Measurements from ENCODE around the gene FAM209B. TPM values are rescaled to one million over a fixed set of nuclear protein-coding genes. Genes with fewer than 3 reads are reported as not detected.
"Not testable (repeated sequence)": the region's sequence is repeated elsewhere in the genome, so short reads cannot be mapped to it uniquely, and the experiment has no call there.

Gene FAM209B
- polyA plus RNA-seq, 1 donor: 0.19 TPM

DNA sequence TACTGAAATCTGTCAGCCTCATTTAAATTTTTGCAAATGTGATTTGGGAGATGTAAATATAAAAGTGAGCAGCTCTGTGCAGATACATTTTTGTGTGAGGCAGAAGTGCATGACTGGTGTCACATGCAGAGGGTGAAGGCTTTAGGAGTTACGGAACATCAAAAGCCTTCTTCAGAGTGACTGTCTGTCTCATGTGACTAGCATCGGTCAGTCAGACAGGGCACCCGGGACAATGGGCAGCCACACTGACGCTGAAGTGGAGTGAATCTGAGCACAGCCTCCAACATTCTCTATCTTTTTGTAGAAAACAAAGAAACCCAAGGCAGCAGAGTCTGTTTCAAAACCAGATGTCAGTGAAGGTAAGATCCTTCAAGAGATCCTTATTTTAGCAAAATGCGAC, 16.4 kb upstream of the FAM209B start:
- Histone ChIP-seq H3K27me3 (ENCODE audit: control insufficient read depth, insufficient read depth, low read length) (no peaks in the 10 kb centered on the region), H3K9me3 (ENCODE audit: control insufficient read depth, low read depth, low read length) (peaks cover 13% of the 10 kb centered on the region), H3K4me3 (ENCODE audit: low read length) (no peak overlapping the region), H3K27ac (ENCODE audit: low read length) (no peak overlapping the region), H3K4me1 (ENCODE audit: control insufficient read depth, insufficient read depth, low read length) (no peaks in the 10 kb centered on the region), H3K36me3 (ENCODE audit: control insufficient read depth, insufficient read depth, low read length) (peaks cover 64% of the 10 kb centered on the region)
- DNase-seq: no peak
- no CpG with 5 or more reads among the region's 5 CpGs for WGBS (ENCODE audit: insufficient coverage, low lambda C conversion rate)

- no peak overlapping the region for H3K27ac ChIP-seq (ENCODE audit: low read length)
- H3K36me3 ChIP-seq (ENCODE audit: control insufficient read depth, insufficient read depth, low read length): peaks cover 63% of the 10 kb centered on the region
These were observed 15.8 kb upstream of the FAM209B start for GRCh38 chr20:56517211-56517610.

GRCh38 chr20:56517641-56518040, 15.4 kb upstream of the FAM209B start:
- H3K4me3 ChIP-seq (ENCODE audit: low read length): no peak overlapping the region
- WGBS (ENCODE audit: insufficient coverage, low lambda C conversion rate): no CpG with 5 or more reads among the region's 8 CpGs
- peaks cover 59% of the 10 kb centered on the region for H3K36me3 ChIP-seq (ENCODE audit: control insufficient read depth, insufficient read depth, low read length)
- no peaks in the 10 kb centered on the region for H3K27me3 ChIP-seq (ENCODE audit: control insufficient read depth, insufficient read depth, low read length)
- H3K4me1 ChIP-seq (ENCODE audit: control insufficient read depth, insufficient read depth, low read length): no peaks in the 10 kb centered on the region
- no peak for DNase-seq
- H3K9me3 ChIP-seq (ENCODE audit: control insufficient read depth, low read depth, low read length): peaks cover 13% of the 10 kb centered on the region
- no peak overlapping the region for H3K27ac ChIP-seq (ENCODE audit: low read length)

More at GRCh38 chr20:56517211-56517610, 15.8 kb upstream of the FAM209B start:
- Histone ChIP-seq H3K4me3 (ENCODE audit: low read length) (no peak overlapping the region), H3K4me1 (ENCODE audit: control insufficient read depth, insufficient read depth, low read length) (no peaks in the 10 kb centered on the region), H3K27me3 (ENCODE audit: control insufficient read depth, insufficient read depth, low read length) (no peaks in the 10 kb centered on the region), H3K9me3 (ENCODE audit: control insufficient read depth, low read depth, low read length) (peaks cover 13% of the 10 kb centered on the region)
- DNase-seq: no peak
- no CpG with 5 or more reads among the region's 7 CpGs for WGBS (ENCODE audit: insufficient coverage, low lambda C conversion rate)

- no peak overlapping the region for H3K4me3 ChIP-seq (ENCODE audit: low read length)
- H3K9me3 ChIP-seq (ENCODE audit: control insufficient read depth, low read depth, low read length): peaks cover 13% of the 10 kb centered on the region
- DNase-seq: no peak
- H3K27ac ChIP-seq (ENCODE audit: low read length): no peak overlapping the region
- H3K4me1 ChIP-seq (ENCODE audit: control insufficient read depth, insufficient read depth, low read length): no peaks in the 10 kb centered on the region
- H3K36me3 ChIP-seq (ENCODE audit: control insufficient read depth, insufficient read depth, low read length): peaks cover 55% of the 10 kb centered on the region
- WGBS (ENCODE audit: insufficient coverage, low lambda C conversion rate): no CpG with 5 or more reads among the region's 14 CpGs
- H3K27me3 ChIP-seq (ENCODE audit: control insufficient read depth, insufficient read depth, low read length): no peaks in the 10 kb centered on the region
These were observed 14.9 kb upstream of the FAM209B start for GRCh38 chr20:56518126-56518525.

GRCh38 chr20:56518721-56519398, 14.2 kb upstream of the FAM209B start:
- Histone ChIP-seq H3K36me3 (ENCODE audit: control insufficient read depth, insufficient read depth, low read length) (peaks cover 48% of the 10 kb centered on the region), H3K4me1 (ENCODE audit: control insufficient read depth, insufficient read depth, low read length) (no peaks in the 10 kb centered on the region), H3K9me3 (ENCODE audit: control insufficient read depth, low read depth, low read length) (peaks cover 13% of the 10 kb centered on the region), H3K27ac (ENCODE audit: low read length) (no peak overlapping the region), H3K4me3 (ENCODE audit: low read length) (no peak overlapping the region), H3K27me3 (ENCODE audit: control insufficient read depth, insufficient read depth, low read length) (no peaks in the 10 kb centered on the region)
- DNase-seq: no peak
- WGBS (ENCODE audit: insufficient coverage, low lambda C conversion rate): 100% methylated on average over 1 of the region's 10 CpGs

DNA sequence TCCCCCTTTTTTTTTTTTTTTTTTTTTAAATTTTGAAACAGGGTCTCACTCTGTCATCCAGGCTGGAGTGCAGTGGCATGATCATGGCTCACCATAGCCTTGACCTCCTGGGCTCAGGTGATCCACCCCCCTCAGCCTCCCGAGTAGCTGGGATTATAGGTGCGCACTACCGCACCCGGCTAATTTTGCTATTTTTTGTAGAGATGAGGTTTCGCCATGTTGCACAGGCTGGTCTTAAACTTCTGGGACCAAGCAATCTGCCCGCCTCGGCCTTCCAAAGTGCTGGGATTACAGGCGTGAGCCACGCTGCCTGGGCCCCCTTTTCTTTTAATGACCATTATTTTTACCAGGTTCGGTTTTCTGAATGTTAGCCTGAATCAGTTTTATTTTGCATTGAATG, 13.5 kb upstream of the FAM209B start:
- DNase-seq: no peak
- H3K4me1 ChIP-seq (ENCODE audit: control insufficient read depth, insufficient read depth, low read length): no peaks in the 10 kb centered on the region
- no peak overlapping the region for H3K27ac ChIP-seq (ENCODE audit: low read length)
- H3K4me3 ChIP-seq (ENCODE audit: low read length): no peak overlapping the region
- WGBS (ENCODE audit: insufficient coverage, low lambda C conversion rate): 100% methylated on average over 3 of the region's 10 CpGs
- peaks cover 43% of the 10 kb centered on the region for H3K36me3 ChIP-seq (ENCODE audit: control insufficient read depth, insufficient read depth, low read length)
- peaks cover 13% of the 10 kb centered on the region for H3K9me3 ChIP-seq (ENCODE audit: control insufficient read depth, low read depth, low read length)
- no peaks in the 10 kb centered on the region for H3K27me3 ChIP-seq (ENCODE audit: control insufficient read depth, insufficient read depth, low read length)

GRCh38 chr20:56520180-56520579, 12.9 kb upstream of the FAM209B start:
- Histone ChIP-seq H3K4me3 (ENCODE audit: low read length) (no peak overlapping the region), H3K9me3 (ENCODE audit: control insufficient read depth, low read depth, low read length) (peaks cover 13% of the 10 kb centered on the region), H3K27me3 (ENCODE audit: control insufficient read depth, insufficient read depth, low read length) (no peaks in the 10 kb centered on the region), H3K4me1 (ENCODE audit: control insufficient read depth, insufficient read depth, low read length) (no peaks in the 10 kb centered on the region), H3K36me3 (ENCODE audit: control insufficient read depth, insufficient read depth, low read length) (peaks cover 43% of the 10 kb centered on the region), H3K27ac (ENCODE audit: low read length) (no peak overlapping the region)
- DNase-seq: no peak
- no CpG with 5 or more reads among the region's 10 CpGs for WGBS (ENCODE audit: insufficient coverage, low lambda C conversion rate)

GRCh38 chr20:56520746-56521354, 12.2 kb upstream of the FAM209B start:
- no CpG with 5 or more reads among the region's 13 CpGs for WGBS (ENCODE audit: insufficient coverage, low lambda C conversion rate)
- DNase-seq; H3K27me3 ChIP-seq (ENCODE audit: control insufficient read depth, insufficient read depth, low read length); H3K4me3 ChIP-seq (ENCODE audit: low read length); H3K4me1 ChIP-seq (ENCODE audit: control insufficient read depth, insufficient read depth, low read length); H3K27ac ChIP-seq (ENCODE audit: low read length): not testable (repeated sequence)
- peaks cover 43% of the 10 kb centered on the region for H3K36me3 ChIP-seq (ENCODE audit: control insufficient read depth, insufficient read depth, low read length)
- H3K9me3 ChIP-seq (ENCODE audit: control insufficient read depth, low read depth, low read length): peaks cover 13% of the 10 kb centered on the region

GRCh38 chr20:56522311-56522710, 10.7 kb upstream of the FAM209B start:
- no peaks in the 10 kb centered on the region for H3K27me3 ChIP-seq (ENCODE audit: control insufficient read depth, insufficient read depth, low read length)
- WGBS (ENCODE audit: insufficient coverage, low lambda C conversion rate): no CpG with 5 or more reads among the region's 6 CpGs
- no peak overlapping the region for H3K27ac ChIP-seq (ENCODE audit: low read length)
- peaks cover 13% of the 10 kb centered on the region for H3K9me3 ChIP-seq (ENCODE audit: control insufficient read depth, low read depth, low read length)
- no peak overlapping the region for H3K4me3 ChIP-seq (ENCODE audit: low read length)
- peaks cover 33% of the 10 kb centered on the region for H3K36me3 ChIP-seq (ENCODE audit: control insufficient read depth, insufficient read depth, low read length)
- H3K4me1 ChIP-seq (ENCODE audit: control insufficient read depth, insufficient read depth, low read length): no peaks in the 10 kb centered on the region
- no peak for DNase-seq

GRCh38 chr20:56524444-56524843, 8.6 kb upstream of the FAM209B start, which contains the start of gene FAM209A:
Gene FAM209A (plus strand): TSS chr20:56524744. CDS start chr20:56524809, 65 bp downstream.
- H3K9me3 ChIP-seq (ENCODE audit: control insufficient read depth, low read depth, low read length): peaks cover 12% of the 10 kb centered on the region
- not testable (repeated sequence) for DNase-seq; H3K27me3 ChIP-seq (ENCODE audit: control insufficient read depth, insufficient read depth, low read length); H3K27ac ChIP-seq (ENCODE audit: low read length); H3K4me3 ChIP-seq (ENCODE audit: low read length); H3K4me1 ChIP-seq (ENCODE audit: control insufficient read depth, insufficient read depth, low read length)
- H3K36me3 ChIP-seq (ENCODE audit: control insufficient read depth, insufficient read depth, low read length): peaks cover 12% of the 10 kb centered on the region
- no CpG with 5 or more reads among the region's 7 CpGs for WGBS (ENCODE audit: insufficient coverage, low lambda C conversion rate)

- no peaks in the 10 kb centered on the region for H3K36me3 ChIP-seq (ENCODE audit: control insufficient read depth, insufficient read depth, low read length)
- WGBS (ENCODE audit: insufficient coverage, low lambda C conversion rate): no CpG with 5 or more reads among the region's 7 CpGs
- no peak for DNase-seq
These were observed 5.5 kb upstream of the FAM209B start for GRCh38 chr20:56527521-56527920.

More at GRCh38 chr20:56527521-56527920, 5.5 kb upstream of the FAM209B start:
- no peaks in the 10 kb centered on the region for H3K27me3 ChIP-seq (ENCODE audit: control insufficient read depth, insufficient read depth, low read length)
- no peak overlapping the region for H3K4me3 ChIP-seq (ENCODE audit: low read length)
- H3K4me1 ChIP-seq (ENCODE audit: control insufficient read depth, insufficient read depth, low read length): no peaks in the 10 kb centered on the region
- H3K27ac ChIP-seq (ENCODE audit: low read length): no peak overlapping the region
- no peaks in the 10 kb centered on the region for H3K9me3 ChIP-seq (ENCODE audit: control insufficient read depth, low read depth, low read length)

All from large intestine (tissue), 3 donors.